ENCODE results near the gene OAF.

GRCh38 chr11:120184371-120184945 is 26.4 kb upstream of the OAF start:
- TF ChIP-seq CTCF (IDR thresholded peaks at IDR 0.05; ENCODE audit: borderline replicate concordance, extremely low read depth, low read length, poor library complexity, severe bottlenecking) (no peak), EZH2 (IDR thresholded peaks at IDR 0.05; ENCODE audit: borderline replicate concordance, low read depth, low read length, severe bottlenecking) (no peak)

Measured in DND-41 (cell line).